Muscle of leg (tissue), 11 donors: ENCODE data around the gene KIF13A. TPM values are rescaled to one million over a fixed set of nuclear protein-coding genes. Genes with fewer than 3 reads are reported as not detected.

Experiments used
- DNase-seq: peaks from one replicate; pipeline ENCODE4 v3.0.0; 2013
- H3K27ac ChIP-seq: one replicate; pipeline ENCODE4 v1.5.1; 2013; ENCODE audit warnings: mild to moderate bottlenecking, low read length, control low read depth
- H3K27me3 ChIP-seq: one replicate; pipeline ENCODE4 v1.6.1; 2013; ENCODE audit warnings: low read length; ENCODE audit not compliant: control insufficient read depth, insufficient read depth
- H3K36me3 ChIP-seq: one replicate; pipeline ENCODE4 v1.6.1; 2013; ENCODE audit warnings: low read length; ENCODE audit not compliant: control insufficient read depth, insufficient read depth
- H3K4me1 ChIP-seq: one replicate; pipeline ENCODE4 v1.6.1; 2013; ENCODE audit warnings: low read length; ENCODE audit not compliant: control insufficient read depth, insufficient read depth
- H3K4me3 ChIP-seq: one replicate; pipeline ENCODE4 v1.5.1; 2013; ENCODE audit warnings: low read length, control low read depth
- H3K9me3 ChIP-seq: replicated peaks from 2 replicates; pipeline ENCODE4 v1.6.1; 2013; ENCODE audit warnings: low read depth, low read length; ENCODE audit not compliant: control insufficient read depth
- WGBS: methylation state at CpG from one replicate; pipeline ENCODE4 v1.1.5; 2013; ENCODE audit warnings: missing lambda C conversion rate; ENCODE audit not compliant: insufficient coverage; 5-methylcytosine and 5-hydroxymethylcytosine counted together
- polyA plus RNA-seq, 8 donors: library from polyadenylated mRNA; unstranded; fragments of 120-200 nt; gene quantifications; one replicate each; pipeline versions ENCODE4 v1.2.1 to v1.2.3, GENCODE V29; 2013; ENCODE audit warnings: inconsistent platforms in 1 of 8, low replicate concordance in 1 of 8; ENCODE audit not compliant: insufficient read length in 8 of 8, insufficient read depth in 1 of 8
- total RNA-seq: library from RNA; stranded (reverse); fragments of 120-200 nt; gene quantifications from one replicate; pipeline ENCODE4 v1.2.4, GENCODE V29; 2013

KIF13A gene
- total and polyA plus RNA-seq, 9 donors: 29.7 to 41.1 (median 32.4) TPM

GRCh38 chr6:17905611-17906592, 81.5 kb downstream of the KIF13A start:
- no peak for DNase-seq
- Histone ChIP-seq H3K9me3 (no peaks in the 10 kb centered on the region), H3K27me3 (no peaks in the 10 kb centered on the region), H3K4me3 (no peak overlapping the region), H3K27ac (no peak overlapping the region), H3K4me1 (no peaks in the 10 kb centered on the region), H3K36me3 (no peaks in the 10 kb centered on the region)
- 100% methylated on average over 2 of the region's 2 CpGs for WGBS

GRCh38 chr6:17904491-17905120, 82.8 kb downstream of the KIF13A start:
- no peaks in the 10 kb centered on the region for H3K4me1 ChIP-seq
- H3K27ac ChIP-seq: peak overlapping the region; percentile 37
- no peak for DNase-seq
- no peaks in the 10 kb centered on the region for H3K9me3 ChIP-seq
- H3K27me3 ChIP-seq: no peaks in the 10 kb centered on the region
- no peak overlapping the region for H3K4me3 ChIP-seq
- WGBS: no CpG with 5 or more reads among the region's 6 CpGs
- H3K36me3 ChIP-seq: no peaks in the 10 kb centered on the region

GRCh38 chr6:17902974-17903373, 84.5 kb downstream of the KIF13A start:
- H3K4me1 ChIP-seq: no peaks in the 10 kb centered on the region
- no CpG with 5 or more reads among the region's 1 CpG for WGBS
- no peak overlapping the region for H3K27ac ChIP-seq

GRCh38 chr6:17901493-17901892, 85.9 kb downstream of the KIF13A start:
- H3K27ac ChIP-seq: no peak overlapping the region
- H3K4me1 ChIP-seq: no peaks in the 10 kb centered on the region
- no peaks in the 10 kb centered on the region for H3K27me3 ChIP-seq
- H3K4me3 ChIP-seq: no peak overlapping the region
- no peak for DNase-seq
- no peaks in the 10 kb centered on the region for H3K36me3 ChIP-seq
- H3K9me3 ChIP-seq: no peaks in the 10 kb centered on the region

More at GRCh38 chr6:17902974-17903373, 84.5 kb downstream of the KIF13A start:
- Histone ChIP-seq H3K4me3 (no peak overlapping the region), H3K9me3 (no peaks in the 10 kb centered on the region), H3K36me3 (no peaks in the 10 kb centered on the region), H3K27me3 (no peaks in the 10 kb centered on the region)
- no peak for DNase-seq

GRCh38 chr6:17900011-17900410, 87.4 kb downstream of the KIF13A start:
- peaks cover 9% of the 10 kb centered on the region for H3K36me3 ChIP-seq
- no peak overlapping the region for H3K4me3 ChIP-seq
- WGBS: 86% methylated on average over 1 of the region's 2 CpGs
- H3K27ac ChIP-seq: no peak overlapping the region
- no peaks in the 10 kb centered on the region for H3K4me1 ChIP-seq
- DNase-seq: no peak
- H3K27me3 ChIP-seq: no peaks in the 10 kb centered on the region
- H3K9me3 ChIP-seq: peaks cover 11% of the 10 kb centered on the region

- H3K36me3 ChIP-seq: peaks cover 9% of the 10 kb centered on the region
- H3K27ac ChIP-seq: no peak overlapping the region
- no peaks in the 10 kb centered on the region for H3K4me1 ChIP-seq
- no peak for DNase-seq
- H3K4me3 ChIP-seq: no peak overlapping the region
- 100% methylated on average over 1 of the region's 4 CpGs for WGBS
- no peaks in the 10 kb centered on the region for H3K27me3 ChIP-seq
- H3K9me3 ChIP-seq: peaks cover 16% of the 10 kb centered on the region
These were observed 87.9 kb downstream of the KIF13A start for GRCh38 chr6:17899491-17899890.

GRCh38 chr6:17897681-17898080, 89.8 kb downstream of the KIF13A start:
- no peak overlapping the region for H3K27ac ChIP-seq
- DNase-seq: no peak
- H3K36me3 ChIP-seq: peaks cover 14% of the 10 kb centered on the region
- no peaks in the 10 kb centered on the region for H3K27me3 ChIP-seq
- peaks cover 22% of the 10 kb centered on the region for H3K9me3 ChIP-seq
- 100% methylated on average over 1 of the region's 1 CpG for WGBS
- H3K4me3 ChIP-seq: no peak overlapping the region
- H3K4me1 ChIP-seq: no peaks in the 10 kb centered on the region

GRCh38 chr6:17894905-17895304, 92.5 kb downstream of the KIF13A start:
- no peak overlapping the region for H3K27ac ChIP-seq
- DNase-seq: no peak
- no CpG with 5 or more reads among the region's 1 CpG for WGBS
- peaks cover 22% of the 10 kb centered on the region for H3K9me3 ChIP-seq
- no peaks in the 10 kb centered on the region for H3K4me1 ChIP-seq
- no peaks in the 10 kb centered on the region for H3K27me3 ChIP-seq
- H3K4me3 ChIP-seq: no peak overlapping the region
- peaks cover 19% of the 10 kb centered on the region for H3K36me3 ChIP-seq

- Histone ChIP-seq H3K36me3 (peaks cover 19% of the 10 kb centered on the region), H3K4me1 (no peaks in the 10 kb centered on the region), H3K27ac (no peak overlapping the region), H3K9me3 (peaks cover 22% of the 10 kb centered on the region), H3K4me3 (no peak overlapping the region), H3K27me3 (no peaks in the 10 kb centered on the region)
- no peak for DNase-seq
- no CpG with 5 or more reads among the region's 6 CpGs for WGBS
These were observed 93.2 kb downstream of the KIF13A start for GRCh38 chr6:17894191-17894590.

GRCh38 chr6:17892097-17892686, 95.2 kb downstream of the KIF13A start:
- H3K4me1 ChIP-seq: no peaks in the 10 kb centered on the region
- DNase-seq: no peak
- no peaks in the 10 kb centered on the region for H3K27me3 ChIP-seq
- H3K4me3 ChIP-seq: no peak overlapping the region
- peaks cover 22% of the 10 kb centered on the region for H3K9me3 ChIP-seq
- WGBS: no CpG with 5 or more reads among the region's 3 CpGs
- H3K27ac ChIP-seq: no peak overlapping the region
- H3K36me3 ChIP-seq: peaks cover 19% of the 10 kb centered on the region
